Stomach (tissue), 9 donors: ENCODE data around the gene NSDHL. TPM values are rescaled to one million over a fixed set of nuclear protein-coding genes. Genes with fewer than 3 reads are reported as not detected.

Source experiments
- DNase-seq, 2 donors: peaks; one replicate each; pipeline versions ENCODE4 v3.0.0 to v3.0.0-alpha.2; 2013 to 2019
- H3K27ac ChIP-seq, 5 donors: fragments of 200-600 bp in 4 of 5; sonication (generic) in 4 of 5; one replicate each; pipeline ENCODE4 v1.5.1; 2013 to 2019; ENCODE audit warnings: mild to moderate bottlenecking in 1 of 5, moderate library complexity in 1 of 5
- H3K27me3 ChIP-seq, 3 donors: fragments of 200-600 bp; sonication (generic); one replicate each; pipeline ENCODE4 v1.5.1; 2017 to 2019; ENCODE audit warnings: mixed run types in 1 of 3
- H3K36me3 ChIP-seq, 4 donors: fragments of 200-600 bp; sonication (generic); 1 replicate in 3 of 4; 2 replicates in 1 of 4; pipeline ENCODE4 v1.5.1; 2016 to 2019
- H3K4me1 ChIP-seq, 4 donors: fragments of 200-600 bp; sonication (generic); one replicate each; pipeline ENCODE4 v1.5.1; 2016 to 2019
- H3K4me3 ChIP-seq, 4 donors: fragments of 200-600 bp; sonication (generic) in 3 of 4; one replicate each; pipeline ENCODE4 v1.5.1; 2016 to 2019; ENCODE audit warnings: mild to moderate bottlenecking in 1 of 4
- H3K9me3 ChIP-seq, 4 donors: fragments of 200-600 bp; sonication (generic); one replicate each; pipeline ENCODE4 v1.5.1; 2016 to 2019
- EP300 ChIP-seq: sonication (generic); formaldehyde crosslinking; IDR thresholded peaks from one replicate; pipeline ENCODE4 v1.6.1; 2017; ENCODE audit warnings: antibody characterized with exemption
- POLR2A ChIP-seq, 4 donors: fragments of 450-650 bp; IDR thresholded peaks; one replicate each; pipeline ENCODE4 v1.6.1; 2016; ENCODE audit warnings: antibody characterized with exemption in 4 of 4, control low read depth in 2 of 4, mild to moderate bottlenecking in 1 of 4, moderate library complexity in 1 of 4
- POLR2AphosphoS5 ChIP-seq, 3 donors: sonication (generic); formaldehyde crosslinking; IDR thresholded peaks; one replicate each; pipeline ENCODE4 v1.6.1; 2016; ENCODE audit warnings: antibody characterized with exemption in 3 of 3
- WGBS, 5 donors: extraction: QIAGEN DNeasy Blood & Tissue Kit in 3 of 5; methylation state at CpG; one replicate each; pipeline versions ENCODE4 v1.1.5 to v1.1.7; 2013 to 2018; 5-methylcytosine and 5-hydroxymethylcytosine counted together
- intact Hi-C: fragments of 100-400 bp; cut with DNase I; formaldehyde crosslinking; loops from one replicate; pipeline ENCODE4 v1.15.1; 2023; ENCODE audit warnings: low total_unique reads
- polyA plus RNA-seq, 3 donors: library from polyadenylated mRNA; stranded (reverse); fragments of 200-250 nt; gene quantifications; one replicate each; pipeline ENCODE4 v1.2.3, GENCODE V29; 2013
- total RNA-seq, 5 donors: library from RNA; depleted of rRNA; stranded (reverse); fragments of >200 nt; gene quantifications; one replicate each; pipeline versions ENCODE4 v1.1.0 to v1.2.3, GENCODE V29; 2014 to 2016
- TF ChIP-seq, protein P1 (sequence below), 7 experiments: fragments of 450-650 bp in 4 of 7; fragments of 200-600 bp in 3 of 7; sonication (generic) in 3 of 7; IDR thresholded peaks; one replicate each; pipeline ENCODE4 v1.5.1; 2016 to 2019; ENCODE audit warnings: antibody characterized with exemption in 7 of 7, control low read depth in 2 of 7, mild to moderate bottlenecking in 1 of 7
- donor health status: healthy with polysubstance abuse.
- donor health status: Bipolar disorder and iron deficiency.
- donor health status: healthy.

The NSDHL gene
- total and polyA plus RNA-seq, 8 donors: 0.58 to 45.5 (median 8.9) TPM

DNA sequence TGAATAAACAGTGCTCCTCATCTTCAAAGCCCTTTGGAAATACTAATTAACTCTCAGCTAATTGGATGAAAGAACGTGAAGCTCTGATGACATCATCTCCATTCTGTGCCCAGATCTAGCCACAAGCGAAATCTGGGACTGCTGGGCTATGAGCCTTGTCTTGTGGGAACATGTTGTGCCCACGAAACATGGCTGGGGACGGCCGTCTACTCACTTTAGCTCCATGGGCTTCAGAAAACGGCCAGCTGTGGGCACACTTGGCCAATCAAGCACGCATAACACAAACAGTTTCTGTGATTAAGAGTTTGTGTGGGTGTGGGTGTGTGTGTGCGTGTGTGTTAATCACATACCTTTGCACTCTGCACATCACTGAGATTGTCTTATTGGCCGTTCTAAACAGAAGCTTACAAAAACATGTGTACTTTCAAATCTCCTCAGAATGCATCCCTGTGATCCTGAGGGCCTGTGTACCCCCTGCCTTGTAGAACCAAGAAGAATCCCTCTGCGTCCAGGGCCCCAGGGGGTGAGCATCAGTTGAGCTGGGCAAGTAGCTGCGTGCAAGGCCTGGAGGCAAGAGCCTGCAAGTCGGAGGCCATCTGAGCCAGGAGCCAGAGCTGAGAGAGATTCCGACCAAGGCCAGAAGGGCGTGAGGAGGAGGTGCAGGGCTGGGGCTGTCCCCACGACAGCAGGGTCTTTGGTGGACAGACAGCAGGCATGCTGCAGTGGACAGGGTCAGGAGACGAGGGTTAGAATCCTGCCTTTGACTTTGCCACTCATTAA, 48.3 kb downstream of the NSDHL start:
- DNase-seq: no peak
- Histone ChIP-seq H3K9me3 (peaks cover 0 to 13% (median 0%) of the 10 kb centered on the region in 4 donors), H3K4me3 (no peak overlapping the region), H3K27me3 (peaks cover 0 to 4% (median 0%) of the 10 kb centered on the region in 3 donors), H3K27ac (no peak overlapping the region), H3K36me3 (no peaks in the 10 kb centered on the region), H3K4me1 (no peaks in the 10 kb centered on the region)
- intact Hi-C loops: no loop called here
- 71 to 83% (median 75%) methylated on average over 13 to 16 of the region's 16 CpGs for WGBS, 5 donors
- no peak for TF ChIP-seq POLR2A (IDR thresholded peaks at IDR 0.05)
- TF ChIP-seq POLR2AphosphoS5 (IDR thresholded peaks at IDR 0.05): no peak
- TF ChIP-seq EP300: no peak
- TF ChIP-seq, protein P1, sequence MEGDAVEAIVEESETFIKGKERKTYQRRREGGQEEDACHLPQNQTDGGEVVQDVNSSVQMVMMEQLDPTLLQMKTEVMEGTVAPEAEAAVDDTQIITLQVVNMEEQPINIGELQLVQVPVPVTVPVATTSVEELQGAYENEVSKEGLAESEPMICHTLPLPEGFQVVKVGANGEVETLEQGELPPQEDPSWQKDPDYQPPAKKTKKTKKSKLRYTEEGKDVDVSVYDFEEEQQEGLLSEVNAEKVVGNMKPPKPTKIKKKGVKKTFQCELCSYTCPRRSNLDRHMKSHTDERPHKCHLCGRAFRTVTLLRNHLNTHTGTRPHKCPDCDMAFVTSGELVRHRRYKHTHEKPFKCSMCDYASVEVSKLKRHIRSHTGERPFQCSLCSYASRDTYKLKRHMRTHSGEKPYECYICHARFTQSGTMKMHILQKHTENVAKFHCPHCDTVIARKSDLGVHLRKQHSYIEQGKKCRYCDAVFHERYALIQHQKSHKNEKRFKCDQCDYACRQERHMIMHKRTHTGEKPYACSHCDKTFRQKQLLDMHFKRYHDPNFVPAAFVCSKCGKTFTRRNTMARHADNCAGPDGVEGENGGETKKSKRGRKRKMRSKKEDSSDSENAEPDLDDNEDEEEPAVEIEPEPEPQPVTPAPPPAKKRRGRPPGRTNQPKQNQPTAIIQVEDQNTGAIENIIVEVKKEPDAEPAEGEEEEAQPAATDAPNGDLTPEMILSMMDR (IDR thresholded peaks at IDR 0.05): no peak

DNA sequence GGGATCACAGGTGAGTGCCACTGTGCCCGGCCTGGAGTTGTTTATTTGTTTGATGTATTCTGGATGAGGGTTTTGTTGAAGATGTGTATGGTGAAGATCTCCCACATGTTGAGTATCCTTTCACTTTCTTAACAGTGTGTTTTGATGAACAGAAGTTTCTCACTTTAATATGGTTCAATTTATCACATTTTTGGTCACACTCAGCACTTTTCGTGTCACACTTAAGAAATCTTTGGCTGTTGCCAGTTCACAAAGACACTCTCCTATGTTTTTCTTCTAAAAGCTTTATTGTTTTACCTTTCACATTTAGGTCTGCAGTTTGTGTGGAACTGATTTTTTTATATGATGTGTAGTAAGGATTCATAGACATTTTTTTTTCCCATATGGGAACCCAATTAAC, 50.4 kb downstream of the NSDHL start:
- Histone ChIP-seq H3K4me1 (no peaks in the 10 kb centered on the region), H3K4me3 (no peak overlapping the region), H3K36me3 (no peaks in the 10 kb centered on the region), H3K27ac (no peak overlapping the region), H3K27me3 (peaks cover 0 to 4% (median 0%) of the 10 kb centered on the region in 3 donors), H3K9me3 (peaks cover 0 to 10% (median 0%) of the 10 kb centered on the region in 4 donors)
- TF ChIP-seq, protein P1 (IDR thresholded peaks at IDR 0.05): no peak
- TF ChIP-seq POLR2A (IDR thresholded peaks at IDR 0.05): no peak
- TF ChIP-seq POLR2AphosphoS5 (IDR thresholded peaks at IDR 0.05): no peak
- no peak for TF ChIP-seq EP300
- intact Hi-C loops: no loop called here
- DNase-seq: no peak
- WGBS, 5 donors: 75 to 94% (median 89%) methylated on average over 2 of the region's 2 CpGs

DNA sequence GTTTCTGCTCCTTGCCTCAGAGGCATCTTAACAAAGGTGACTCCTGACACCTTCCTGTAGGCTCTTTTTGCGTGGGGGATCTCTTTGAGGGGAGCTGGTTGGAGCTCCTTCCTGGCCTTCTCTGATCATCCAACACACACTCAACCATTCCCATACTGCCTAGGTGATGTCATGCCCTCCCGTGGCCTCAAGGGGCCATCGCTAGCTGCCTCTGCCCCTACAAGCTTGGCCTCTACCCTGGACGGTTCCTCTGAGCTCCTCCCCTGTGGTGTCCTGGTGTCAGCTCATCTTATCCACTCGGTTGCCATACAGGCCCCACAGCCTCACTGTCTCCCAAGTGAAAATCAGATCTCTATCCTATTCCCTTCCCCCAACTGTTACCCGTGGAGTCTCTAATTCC, 53.3 kb downstream of the NSDHL start:
- Histone ChIP-seq H3K27ac (no peak overlapping the region), H3K9me3 (peaks cover 0 to 3% (median 0%) of the 10 kb centered on the region in 4 donors), H3K27me3 (peaks cover 0 to 4% (median 0%) of the 10 kb centered on the region in 3 donors), H3K4me3 (no peak overlapping the region), H3K36me3 (no peaks in the 10 kb centered on the region), H3K4me1 (no peaks in the 10 kb centered on the region)
- TF ChIP-seq EP300: no peak
- TF ChIP-seq POLR2AphosphoS5 (IDR thresholded peaks at IDR 0.05): no peak
- TF ChIP-seq POLR2A (IDR thresholded peaks at IDR 0.05): no peak
- TF ChIP-seq, protein P1 (IDR thresholded peaks at IDR 0.05): no peak
- DNase-seq: no peak
- 54 to 75% (median 71%) methylated on average over 6 of the region's 6 CpGs for WGBS, 5 donors
- intact Hi-C loops: no loop called here

DNA sequence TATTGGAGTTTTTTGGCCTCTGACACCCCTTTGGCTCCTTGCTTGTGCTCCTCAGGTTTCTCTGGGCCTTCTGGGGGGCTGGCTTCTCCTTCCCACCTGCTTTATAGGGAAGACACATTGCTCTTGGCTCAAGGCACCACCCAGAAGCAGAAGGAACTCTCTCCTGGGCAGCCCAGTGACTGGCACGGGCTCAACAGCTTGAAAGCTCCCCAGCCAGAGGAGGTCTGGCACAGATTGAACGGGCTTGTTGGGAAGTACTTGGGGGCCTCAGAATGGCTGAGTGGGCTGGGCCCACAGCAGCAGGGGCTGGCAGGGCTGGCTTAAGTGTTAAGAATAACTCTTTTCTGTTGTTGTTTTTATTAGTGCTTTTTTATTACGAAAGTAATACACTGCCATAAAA, 55.9 kb downstream of the NSDHL start:
- WGBS, 5 donors: 33 to 65% (median 49%) methylated on average over 3 of the region's 3 CpGs
- no peak overlapping the region for H3K4me3 ChIP-seq
- no peak for DNase-seq
- no peaks in the 10 kb centered on the region for H3K4me1 ChIP-seq
- H3K27ac ChIP-seq: no peak overlapping the region
- H3K36me3 ChIP-seq: no peaks in the 10 kb centered on the region
- no peaks in the 10 kb centered on the region for H3K27me3 ChIP-seq
- intact Hi-C loops: no loop called here
- TF ChIP-seq EP300 (no peak), POLR2AphosphoS5 (IDR thresholded peaks at IDR 0.05) (no peak), POLR2A (IDR thresholded peaks at IDR 0.05) (no peak)
- TF ChIP-seq, protein P1 (IDR thresholded peaks at IDR 0.05): no peak
- peaks cover 0 to 3% (median 0%) of the 10 kb centered on the region in 4 donors for H3K9me3 ChIP-seq
